Small intestine (tissue), 7 donors: ENCODE measurements around the gene TALDO1. TPM values are rescaled to one million over a fixed set of nuclear protein-coding genes. Genes with fewer than 3 reads are reported as not detected.

Experiments used
- DNase-seq, 2 donors: peaks; one replicate each; pipeline versions ENCODE4 v3.0.0 to v3.0.0-alpha.2; 2013
- FAIRE-seq: peaks from 2 replicates; lab custom pipeline; 2012; peaks lifted over from hg19 to GRCh38; lab: Jason Lieb, UNC
- H3K27ac ChIP-seq, 3 donors: one replicate each; pipeline ENCODE4 v1.5.1; 2013; ENCODE audit warnings: low read length in 2 of 3, mild to moderate bottlenecking in 2 of 3, control low read depth in 1 of 3, inconsistent platforms in 1 of 3, low read depth in 1 of 3, moderate library complexity in 1 of 3
- H3K27me3 ChIP-seq, 3 donors: one replicate each; pipeline ENCODE4 v1.6.1; 2013; ENCODE audit warnings: low read length in 3 of 3, inconsistent platforms in 1 of 3; ENCODE audit not compliant: control insufficient read depth in 3 of 3, insufficient read depth in 3 of 3
- H3K36me3 ChIP-seq, 3 donors: one replicate each; pipeline ENCODE4 v1.6.1; 2013; ENCODE audit warnings: low read length in 3 of 3, inconsistent platforms in 1 of 3, low read depth in 1 of 3, mild to moderate bottlenecking in 1 of 3, moderate library complexity in 1 of 3; ENCODE audit not compliant: control insufficient read depth in 3 of 3, insufficient read depth in 2 of 3
- H3K4me1 ChIP-seq, 3 donors: one replicate each; pipeline ENCODE4 v1.6.1; 2013; ENCODE audit warnings: low read length in 2 of 3, inconsistent platforms in 1 of 3, low read depth in 1 of 3, mild to moderate bottlenecking in 1 of 3, moderate library complexity in 1 of 3; ENCODE audit not compliant: control insufficient read depth in 3 of 3, insufficient read depth in 2 of 3
- H3K4me3 ChIP-seq, 3 donors: one replicate each; pipeline ENCODE4 v1.5.1; 2013; ENCODE audit warnings: low read length in 3 of 3, control low read depth in 1 of 3, inconsistent platforms in 1 of 3, low read depth in 1 of 3, mild to moderate bottlenecking in 1 of 3, moderate library complexity in 1 of 3
- H3K9me3 ChIP-seq, 2 donors: one replicate each; pipeline ENCODE4 v1.6.1; 2013; ENCODE audit warnings: low read depth in 1 of 2, low read length in 1 of 2; ENCODE audit not compliant: control insufficient read depth in 2 of 2, insufficient read depth in 1 of 2
- WGBS, 3 donors: extraction: QIAGEN DNeasy Blood & Tissue Kit; methylation state at CpG; one replicate each; pipeline ENCODE4 v1.1.7; 2013; 5-methylcytosine and 5-hydroxymethylcytosine counted together
- polyA plus RNA-seq, 4 donors: library from polyadenylated mRNA; stranded (reverse) in 3 of 4; unstranded in 1 of 4; fragments of 200-250 nt in 3 of 4; fragments of 120-200 nt in 1 of 4; gene quantifications; one replicate each; pipeline versions ENCODE4 v1.2.1 to v1.2.3, GENCODE V29; 2013
- donor health status: healthy with polysubstance abuse.
- donor health status: control.
- donor health status: control.
- donor health status: Bipolar disorder and iron deficiency.
- donor health status: healthy.

Gene TALDO1
- polyA plus RNA-seq, 4 donors: 97.9 to 188 (median 174) TPM

GRCh38 chr11:792873-793272 is 45.6 kb downstream of the TALDO1 start:
- H3K9me3 ChIP-seq: no peaks in the 10 kb centered on the region
- H3K36me3 ChIP-seq: peaks cover 0 to 41% (median 5%) of the 10 kb centered on the region in 3 donors
- 75 to 89% (median 81%) methylated on average over 9 to 13 of the region's 13 CpGs for whole genome bisulfite sequencing, 3 donors
- peaks cover 0 to 32% (median 0%) of the 10 kb centered on the region in 3 donors for H3K27me3 ChIP-seq
- peaks cover 3 to 37% (median 10%) of the 10 kb centered on the region in 3 donors for H3K4me1 ChIP-seq
- no peak overlapping the region for H3K27ac ChIP-seq
- no peak for FAIRE-seq
- no peak overlapping the region for H3K4me3 ChIP-seq
- no peak for DNase-seq

GRCh38 chr11:793556-793955 is 46.3 kb downstream of the TALDO1 start:
- Histone ChIP-seq H3K9me3 (no peaks in the 10 kb centered on the region), H3K27me3 (peaks cover 0 to 28% (median 0%) of the 10 kb centered on the region in 3 donors), H3K27ac (no peak overlapping the region), H3K36me3 (peaks cover 0 to 40% (median 5%) of the 10 kb centered on the region in 3 donors), H3K4me3 (no peak overlapping the region), H3K4me1 (peaks cover 3 to 33% (median 10%) of the 10 kb centered on the region in 3 donors)
- WGBS, 3 donors: 77 to 93% (median 82%) methylated on average over 7 of the region's 7 CpGs
- DNase-seq: no peak
- no peak for FAIRE-seq

GRCh38 chr11:794013-794765 is 46.9 kb downstream of the TALDO1 start:
- Histone ChIP-seq H3K27me3 (peaks cover 0 to 21% (median 0%) of the 10 kb centered on the region in 3 donors), H3K4me1 (peaks cover 3 to 32% (median 10%) of the 10 kb centered on the region in 3 donors), H3K27ac (no peak overlapping the region), H3K9me3 (no peaks in the 10 kb centered on the region), H3K4me3 (no peak overlapping the region), H3K36me3 (peaks cover 0 to 43% (median 5%) of the 10 kb centered on the region in 3 donors)
- FAIRE-seq (no peak), DNase-seq (no peak)
- WGBS, 3 donors: 87 to 89% (median 88%) methylated on average over 28 to 31 of the region's 31 CpGs

- Histone ChIP-seq H3K4me1 (peaks cover 3 to 26% (median 10%) of the 10 kb centered on the region in 3 donors), H3K9me3 (no peaks in the 10 kb centered on the region), H3K27me3 (peaks cover 0 to 15% (median 0%) of the 10 kb centered on the region in 3 donors), H3K36me3 (peaks cover 0 to 51% (median 5%) of the 10 kb centered on the region in 3 donors), H3K4me3 (peak overlapping the region in 2 of 3 donors; percentile 60 to 87), H3K27ac (peak overlapping the region in 2 of 3 donors; percentile 30 to 51)
- DNase-seq (peak; percentile 37 to 51), FAIRE-seq (no peak)
- WGBS, 3 donors: 25 to 51% (median 40%) methylated on average over 33 to 38 of the region's 38 CpGs
These were observed 47.7 kb downstream of the TALDO1 start for GRCh38 chr11:794766-795633.

GRCh38 chr11:795634-796564 is 48.6 kb downstream of the TALDO1 start:
- DNase-seq: peak; percentile 81 to 88
- Histone ChIP-seq H3K9me3 (no peaks in the 10 kb centered on the region), H3K27ac (peak overlapping the region; percentile 80 to 92 (median 91)), H3K4me3 (peak overlapping the region; percentile 37 to 87 (median 60)), H3K36me3 (peaks cover 3 to 58% (median 5%) of the 10 kb centered on the region in 3 donors), H3K27me3 (peaks cover 0 to 7% (median 0%) of the 10 kb centered on the region in 3 donors), H3K4me1 (peaks cover 3 to 26% (median 10%) of the 10 kb centered on the region in 3 donors)
- WGBS, 3 donors: 0 to 4% (median 0%) methylated on average over 20 to 26 of the region's 26 CpGs
- no peak for FAIRE-seq

- Histone ChIP-seq H3K27ac (peak overlapping the region; percentile 80 to 92 (median 91)), H3K27me3 (no peaks in the 10 kb centered on the region), H3K36me3 (peaks cover 3 to 58% (median 5%) of the 10 kb centered on the region in 3 donors), H3K4me1 (peaks cover 3 to 26% (median 10%) of the 10 kb centered on the region in 3 donors), H3K9me3 (no peaks in the 10 kb centered on the region), H3K4me3 (peak overlapping the region; percentile 42 to 87 (median 60))
- FAIRE-seq: no peak
- peak in 1 of 2 donors; percentile 67 for DNase-seq
- 6 to 14% (median 11%) methylated on average over 18 of the region's 18 CpGs for WGBS, 3 donors
These were observed 49.5 kb downstream of the TALDO1 start for GRCh38 chr11:796565-797295.
